ENCODE data around the gene WDR89.
A peak's percentile ranks its signal among the peaks of the same experiment; 100 is the strongest.
"Not testable (repeated sequence)": the region's sequence is repeated elsewhere in the genome, so short reads cannot be mapped to it uniquely, and the experiment has no call there.

WDR89 gene

DNA sequence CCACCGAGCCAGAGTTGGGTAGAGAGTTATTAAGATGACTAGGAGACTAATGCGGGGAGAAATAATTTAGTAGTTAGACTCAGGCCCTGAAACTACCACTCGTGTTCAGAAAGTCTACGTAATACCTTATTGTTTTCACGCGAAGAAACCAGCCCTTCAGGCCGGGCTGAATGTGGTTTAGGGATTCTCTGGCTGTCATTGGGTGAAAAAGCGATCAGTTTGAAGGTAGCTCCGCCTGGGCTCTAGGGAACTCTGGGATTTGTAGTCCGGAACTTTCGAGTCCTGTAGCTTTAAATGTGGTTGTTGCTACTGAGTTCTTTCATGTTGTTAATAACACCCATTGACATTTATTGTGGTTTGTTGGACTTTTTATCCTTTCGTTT lies 549 bp upstream of the WDR89 start:
- peaks cover 14 to 18% of the 10 kb centered on the region in 2 experiments for H3K4me1 ChIP-seq (ENCODE audit: control insufficient read depth in 1 of 2, insufficient read depth in 1 of 2, low read depth in 1 of 2, low read length in 1 of 2)
- peak overlapping the region; percentile 74 to 78 for H3K4me3 ChIP-seq (ENCODE audit: low read depth in 1 of 2, low read length in 1 of 2)
- no peaks in the 10 kb centered on the region for H3K27me3 ChIP-seq
- TF ChIP-seq, protein P1, sequence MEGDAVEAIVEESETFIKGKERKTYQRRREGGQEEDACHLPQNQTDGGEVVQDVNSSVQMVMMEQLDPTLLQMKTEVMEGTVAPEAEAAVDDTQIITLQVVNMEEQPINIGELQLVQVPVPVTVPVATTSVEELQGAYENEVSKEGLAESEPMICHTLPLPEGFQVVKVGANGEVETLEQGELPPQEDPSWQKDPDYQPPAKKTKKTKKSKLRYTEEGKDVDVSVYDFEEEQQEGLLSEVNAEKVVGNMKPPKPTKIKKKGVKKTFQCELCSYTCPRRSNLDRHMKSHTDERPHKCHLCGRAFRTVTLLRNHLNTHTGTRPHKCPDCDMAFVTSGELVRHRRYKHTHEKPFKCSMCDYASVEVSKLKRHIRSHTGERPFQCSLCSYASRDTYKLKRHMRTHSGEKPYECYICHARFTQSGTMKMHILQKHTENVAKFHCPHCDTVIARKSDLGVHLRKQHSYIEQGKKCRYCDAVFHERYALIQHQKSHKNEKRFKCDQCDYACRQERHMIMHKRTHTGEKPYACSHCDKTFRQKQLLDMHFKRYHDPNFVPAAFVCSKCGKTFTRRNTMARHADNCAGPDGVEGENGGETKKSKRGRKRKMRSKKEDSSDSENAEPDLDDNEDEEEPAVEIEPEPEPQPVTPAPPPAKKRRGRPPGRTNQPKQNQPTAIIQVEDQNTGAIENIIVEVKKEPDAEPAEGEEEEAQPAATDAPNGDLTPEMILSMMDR (IDR thresholded peaks at IDR 0.05): no peak
- no peaks in the 10 kb centered on the region for H3K36me3 ChIP-seq
- H3K9me3 ChIP-seq: no peaks in the 10 kb centered on the region
- H3K27ac ChIP-seq: peak overlapping the region; percentile 95

GRCh38 chr14:63638493-63638892 lies 3.2 kb downstream of the WDR89 start:
- Histone ChIP-seq H3K4me3 (ENCODE audit: low read depth in 1 of 2, low read length in 1 of 2) (no peak overlapping the region), H3K4me1 (ENCODE audit: control insufficient read depth in 1 of 2, insufficient read depth in 1 of 2, low read depth in 1 of 2, low read length in 1 of 2) (peaks cover 14 to 18% of the 10 kb centered on the region in 2 experiments), H3K27ac (no peak overlapping the region), H3K9me3 (no peaks in the 10 kb centered on the region), H3K27me3 (no peaks in the 10 kb centered on the region), H3K36me3 (no peaks in the 10 kb centered on the region)
- TF ChIP-seq, protein P1 (IDR thresholded peaks at IDR 0.05): no peak

DNA sequence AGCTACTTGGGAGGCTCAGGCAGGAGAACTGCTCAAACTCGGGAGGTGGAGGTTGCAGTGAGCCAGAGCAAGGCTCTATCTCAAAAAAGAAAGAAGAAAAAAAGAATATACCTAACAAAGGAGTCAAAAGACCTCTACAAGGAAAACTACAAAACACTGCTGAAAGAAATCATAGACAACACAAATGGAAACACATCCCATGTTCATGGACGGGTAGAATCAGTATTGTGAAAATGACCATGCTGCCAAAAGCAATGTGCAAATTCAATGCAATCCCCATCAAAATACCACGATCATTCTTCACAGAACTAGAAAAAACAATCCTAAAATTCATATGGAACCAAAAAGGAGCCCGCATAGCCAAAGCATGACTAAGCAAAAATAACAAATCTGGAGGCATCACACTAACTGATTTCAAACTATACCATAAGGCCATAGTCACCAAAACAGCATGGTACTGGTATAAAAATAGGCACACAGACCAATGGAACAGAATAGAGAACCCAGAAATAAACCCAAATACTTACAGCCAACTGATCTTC lies 5.5 kb downstream of the WDR89 start:
- not testable (repeated sequence) for H3K27ac ChIP-seq; H3K9me3 ChIP-seq; H3K36me3 ChIP-seq; H3K27me3 ChIP-seq; H3K4me1 ChIP-seq (ENCODE audit: control insufficient read depth in 1 of 2, insufficient read depth in 1 of 2, low read depth in 1 of 2, low read length in 1 of 2); H3K4me3 ChIP-seq (ENCODE audit: low read depth in 1 of 2, low read length in 1 of 2)

- Histone ChIP-seq H3K4me1 (ENCODE audit: control insufficient read depth in 1 of 2, insufficient read depth in 1 of 2, low read depth in 1 of 2, low read length in 1 of 2) (no peaks in the 10 kb centered on the region), H3K27ac (no peak overlapping the region), H3K27me3 (no peaks in the 10 kb centered on the region), H3K4me3 (ENCODE audit: low read depth in 1 of 2, low read length in 1 of 2) (no peak overlapping the region), H3K36me3 (no peaks in the 10 kb centered on the region), H3K9me3 (no peaks in the 10 kb centered on the region)
- TF ChIP-seq, protein P1 (IDR thresholded peaks at IDR 0.05): no peak
Observed at GRCh38 chr14:63633801-63634200, 7.9 kb downstream of the WDR89 start.

DNA sequence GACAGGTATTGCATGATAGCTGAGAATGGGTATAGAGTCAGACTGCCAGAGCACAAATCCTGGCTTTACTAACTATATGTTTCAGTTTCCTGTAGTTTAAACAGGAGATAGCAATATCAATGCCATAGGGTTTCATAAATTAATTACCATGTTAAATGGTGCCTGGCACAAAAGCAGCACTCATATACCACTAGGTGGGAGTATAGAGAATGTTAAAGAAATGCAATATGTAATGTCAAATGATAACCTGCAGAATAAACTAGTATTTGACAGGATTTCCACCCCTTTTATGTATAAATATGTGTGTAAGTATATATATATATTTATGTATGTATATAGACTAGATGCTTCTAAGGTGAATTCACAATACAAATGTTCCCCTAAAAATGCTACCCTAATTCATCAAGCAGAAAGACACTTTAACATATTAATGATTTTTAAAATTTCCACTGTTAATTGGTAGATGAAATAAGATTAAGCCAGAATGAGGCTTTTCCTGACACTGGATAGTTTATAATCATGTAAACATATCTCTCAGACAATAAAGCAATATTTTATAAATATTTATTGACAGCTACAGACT lies 8.6 kb downstream of the WDR89 start:
- Histone ChIP-seq H3K27ac (no peak overlapping the region), H3K9me3 (no peaks in the 10 kb centered on the region), H3K27me3 (no peaks in the 10 kb centered on the region), H3K4me3 (ENCODE audit: low read depth in 1 of 2, low read length in 1 of 2) (no peak overlapping the region), H3K4me1 (ENCODE audit: control insufficient read depth in 1 of 2, insufficient read depth in 1 of 2, low read depth in 1 of 2, low read length in 1 of 2) (no peaks in the 10 kb centered on the region), H3K36me3 (no peaks in the 10 kb centered on the region)
- TF ChIP-seq, protein P1 (IDR thresholded peaks at IDR 0.05): no peak

- H3K36me3 ChIP-seq: no peaks in the 10 kb centered on the region
- no peaks in the 10 kb centered on the region for H3K9me3 ChIP-seq
- H3K27me3 ChIP-seq: no peaks in the 10 kb centered on the region
- H3K4me1 ChIP-seq (ENCODE audit: control insufficient read depth in 1 of 2, insufficient read depth in 1 of 2, low read depth in 1 of 2, low read length in 1 of 2): no peaks in the 10 kb centered on the region
- TF ChIP-seq, protein P1 (IDR thresholded peaks at IDR 0.05): no peak
- H3K4me3 ChIP-seq (ENCODE audit: low read depth in 1 of 2, low read length in 1 of 2): no peak overlapping the region
- no peak overlapping the region for H3K27ac ChIP-seq
Observed at GRCh38 chr14:63624701-63625100, 17.0 kb downstream of the WDR89 start.

Data from neutrophil (primary cell).